SK-N-MC (cell line): ENCODE data around the gene UBE2U.

Experiments
- EZH2 ChIP-seq: fragments of 200-600 bp; sonication (generic); IDR thresholded peaks from one replicate; pipeline ENCODE4 v1.6.1; 2017; ENCODE audit warnings: antibody characterized with exemption
- POLR2AphosphoS5 ChIP-seq: IDR thresholded peaks from 2 replicates; pipeline ENCODE4 v1.6.1; 2012; ENCODE audit warnings: mild to moderate bottlenecking, low read depth, low read length, borderline replicate concordance

DNA sequence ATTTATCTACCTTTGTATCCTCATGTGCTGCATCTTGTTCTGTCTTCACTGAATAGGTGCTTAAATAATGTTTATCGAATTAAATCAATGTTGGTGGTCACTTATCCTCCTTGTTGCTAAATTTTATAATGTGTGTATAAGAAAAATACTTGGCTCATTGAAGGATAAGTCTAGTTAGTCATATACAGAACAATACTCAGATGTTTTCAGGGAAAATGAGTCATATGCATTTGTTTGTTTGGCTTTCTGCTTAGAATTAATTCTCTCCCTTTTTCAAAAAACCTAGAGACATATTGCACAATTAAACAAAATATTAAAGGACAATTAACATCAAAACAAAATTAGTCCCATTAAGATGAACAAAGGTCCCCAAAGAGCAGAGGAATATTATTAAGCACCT lies 89.0 kb downstream of the UBE2U start:
- TF ChIP-seq EZH2 (no peak), POLR2AphosphoS5 (no peak)
